Hypothalamus (tissue), 51 donors: ENCODE data around the gene GNAO1.

Source experiments
- DNase-seq, 51 donors: peaks; one replicate each; lab custom pipeline; 2025; lab: John Stamatoyannopoulos, UW

The GNAO1 gene

GRCh38 chr16:56343661-56344517 lies 152.6 kb downstream of the GNAO1 start:
- no peak for DNase-seq

- no peak for DNase-seq
These were observed 153.5 kb downstream of the GNAO1 start for GRCh38 chr16:56344518-56345405.

GRCh38 chr16:56345406-56346050 lies 154.2 kb downstream of the GNAO1 start:
- DNase-seq = no peak

DNA sequence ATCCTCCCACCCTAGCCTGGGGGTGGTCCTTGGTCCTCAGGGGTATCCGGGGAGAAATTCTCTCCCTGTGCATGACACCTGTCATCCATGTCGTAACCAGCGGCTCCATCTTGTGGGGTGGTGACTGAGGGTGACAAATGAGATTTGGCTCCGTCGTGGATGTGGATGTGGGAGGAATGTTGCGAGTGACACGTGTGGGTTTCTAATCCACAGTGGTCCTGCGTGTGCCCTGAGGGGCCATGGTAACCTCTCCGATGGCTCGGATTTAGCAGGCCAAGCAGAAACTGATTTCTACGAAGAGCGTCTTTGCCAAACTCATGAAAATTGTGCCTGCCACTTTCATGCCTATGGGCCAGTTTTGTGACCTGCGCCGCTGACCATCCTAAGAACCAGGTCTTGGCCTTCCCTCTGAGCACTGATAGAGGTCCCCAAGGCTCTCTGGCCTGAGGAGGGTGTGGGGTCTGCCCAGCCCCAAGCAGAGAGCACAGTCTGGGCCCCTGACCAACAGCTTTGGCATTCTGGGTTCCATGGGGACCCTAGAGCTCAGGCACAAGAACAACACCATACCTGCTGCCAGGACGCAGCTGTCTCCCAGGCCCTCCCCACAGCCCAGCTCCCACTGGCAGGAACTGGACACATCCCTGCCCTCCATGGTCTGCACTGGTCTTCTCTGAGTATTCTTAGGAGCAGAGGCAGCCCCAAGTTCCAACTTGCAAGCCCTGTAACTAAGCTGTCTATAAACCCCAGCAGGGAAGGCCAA lies 155.0 kb downstream of the GNAO1 start:
- no peak for DNase-seq

DNA sequence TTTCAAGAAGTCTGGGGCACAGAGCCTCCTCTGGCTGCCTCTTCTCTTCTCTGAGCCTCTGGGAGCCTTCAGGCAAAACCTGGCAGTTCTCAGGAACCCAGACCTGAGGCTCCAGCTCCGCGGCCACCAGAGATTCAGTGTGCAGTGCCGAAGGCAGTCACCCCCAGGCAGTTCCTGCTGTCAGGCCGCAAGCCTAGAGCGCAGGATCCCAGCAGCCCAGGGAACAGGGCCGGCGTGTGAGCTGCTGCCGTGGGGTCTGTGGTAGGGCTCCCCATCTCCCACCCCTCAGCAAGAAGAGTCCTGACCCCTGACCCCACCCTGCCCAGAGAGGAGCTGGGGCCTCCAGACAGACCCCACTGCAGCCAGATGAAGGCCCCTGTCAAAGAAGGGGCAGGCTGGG lies 155.9 kb downstream of the GNAO1 start:
- DNase-seq = no peak

- DNase-seq = no peak
These were observed 156.4 kb downstream of the GNAO1 start for GRCh38 chr16:56347670-56348069.

GRCh38 chr16:56348168-56349085 lies 157.1 kb downstream of the GNAO1 start:
- no peak for DNase-seq

DNA sequence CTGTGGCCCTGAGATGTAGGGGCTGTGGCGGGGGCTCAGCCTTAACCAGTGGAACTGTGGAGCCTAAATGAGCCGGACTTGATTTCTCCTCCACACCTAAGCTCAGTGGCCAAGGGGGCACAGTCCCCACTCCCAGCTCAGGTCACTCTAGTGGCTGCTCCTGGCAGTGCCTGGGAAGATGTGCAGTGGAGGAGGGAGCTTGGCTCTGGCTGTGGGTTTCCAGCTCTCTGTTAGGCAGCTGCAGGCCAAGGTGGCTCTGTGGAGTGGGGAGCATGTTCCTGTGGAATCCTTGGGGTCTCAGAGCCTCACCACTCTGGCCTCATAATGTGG lies 157.8 kb downstream of the GNAO1 start:
- no peak for DNase-seq

DNA sequence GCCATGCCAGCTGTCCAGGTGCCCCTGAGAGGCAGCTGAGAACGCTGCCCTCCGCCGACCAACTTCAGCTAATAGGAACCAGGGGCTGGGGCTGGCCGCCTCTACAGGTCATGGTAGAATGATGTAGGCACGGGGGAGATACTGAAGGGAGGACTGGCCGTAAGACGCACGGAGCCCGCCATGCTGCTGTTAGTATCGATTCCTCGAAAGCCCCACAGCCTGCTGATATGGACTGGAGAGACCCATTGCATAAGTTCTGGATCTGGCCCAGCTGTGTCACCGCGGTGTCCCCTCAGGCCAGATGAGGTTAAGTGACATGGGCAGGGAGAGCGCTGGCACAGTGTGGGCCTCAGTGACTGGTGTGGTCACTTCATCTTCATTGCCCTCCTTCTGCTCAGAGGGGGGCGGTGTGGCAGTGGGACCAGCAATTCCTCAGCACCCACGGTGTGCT lies 158.4 kb downstream of the GNAO1 start:
- no peak for DNase-seq

- no peak for DNase-seq
These were observed 159.5 kb downstream of the GNAO1 start for GRCh38 chr16:56350491-56351405.

GRCh38 chr16:56351481-56351880 lies 160.2 kb downstream of the GNAO1 start:
- DNase-seq = no peak

GRCh38 chr16:56352351-56353053 lies 161.2 kb downstream of the GNAO1 start:
- DNase-seq = no peak

GRCh38 chr16:56353054-56353921 lies 162.0 kb downstream of the GNAO1 start:
- no peak for DNase-seq

DNA sequence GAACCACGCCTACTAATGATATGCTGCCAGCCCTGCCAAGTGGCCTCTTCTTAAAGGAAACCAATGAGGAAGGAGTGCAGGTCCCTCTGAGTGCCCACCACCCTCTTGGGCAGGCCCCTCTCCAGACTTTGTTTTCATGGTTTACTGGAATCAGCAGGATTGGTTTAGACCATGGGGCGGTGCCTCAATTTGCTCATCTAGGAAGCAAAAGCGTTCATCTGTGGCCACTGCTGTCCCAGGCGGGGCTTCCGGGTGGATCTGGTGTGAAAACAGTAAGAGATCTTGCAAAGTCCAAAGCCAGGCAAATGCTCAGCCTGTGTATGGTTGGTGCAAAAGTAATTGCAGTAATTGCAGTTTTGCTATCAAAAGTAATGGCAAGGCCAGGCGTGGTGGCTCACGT lies 162.7 kb downstream of the GNAO1 start:
- no peak for DNase-seq

GRCh38 chr16:56354746-56355145 lies 163.5 kb downstream of the GNAO1 start:
- DNase-seq = no peak

GRCh38 chr16:56355221-56355620 lies 163.9 kb downstream of the GNAO1 start:
- DNase-seq = no peak

- DNase-seq = no peak
These were observed 164.5 kb downstream of the GNAO1 start for GRCh38 chr16:56355786-56356275.
